ENCODE results near the gene GTSE1. TPM values are rescaled to one million over a fixed set of nuclear protein-coding genes. Genes with fewer than 3 reads are reported as not detected.

Gene GTSE1
- total RNA-seq, 1 experiment from 2014 or later = 31.9 TPM

GRCh38 chr22:46352276-46352675 is 55.6 kb downstream of the GTSE1 start:
- DNase-seq (ENCODE audit: low read depth) = no peak

- DNase-seq (ENCODE audit: low read depth) = peak; percentile 33
These were observed 56.2 kb downstream of the GTSE1 start for GRCh38 chr22:46352691-46353386.

DNA sequence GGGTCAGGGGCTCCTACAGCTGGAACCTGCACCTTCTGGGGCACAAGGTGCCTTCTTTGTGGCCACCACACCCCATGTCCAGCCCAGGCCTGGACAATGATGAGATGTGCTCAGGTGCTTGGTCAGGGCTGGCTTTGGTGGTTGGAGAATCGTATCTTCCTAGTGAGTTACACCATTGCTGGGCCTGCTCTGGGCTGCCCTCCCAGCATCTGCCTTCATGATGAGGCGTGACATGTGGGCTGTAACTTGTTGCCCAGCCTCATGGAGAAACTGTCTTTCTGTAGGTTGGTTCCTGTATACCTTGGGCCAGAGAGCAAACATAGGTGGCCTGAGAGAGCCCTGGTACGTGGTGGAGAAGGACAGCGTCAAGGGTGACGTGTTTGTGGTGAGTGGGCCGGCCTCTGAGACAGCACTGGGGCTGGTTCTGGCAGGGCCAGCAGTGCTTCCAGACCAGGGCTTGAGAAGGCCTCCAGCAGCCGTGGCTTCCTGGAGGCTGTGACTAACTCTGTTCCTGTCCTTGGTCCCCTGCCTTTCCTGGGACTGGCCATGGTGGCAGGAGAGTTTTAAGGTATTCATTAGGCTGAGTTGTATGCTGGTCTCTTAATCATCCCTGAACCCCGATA is 56.9 kb downstream of the GTSE1 start:
- DNase-seq (ENCODE audit: low read depth) = no peak

DNA sequence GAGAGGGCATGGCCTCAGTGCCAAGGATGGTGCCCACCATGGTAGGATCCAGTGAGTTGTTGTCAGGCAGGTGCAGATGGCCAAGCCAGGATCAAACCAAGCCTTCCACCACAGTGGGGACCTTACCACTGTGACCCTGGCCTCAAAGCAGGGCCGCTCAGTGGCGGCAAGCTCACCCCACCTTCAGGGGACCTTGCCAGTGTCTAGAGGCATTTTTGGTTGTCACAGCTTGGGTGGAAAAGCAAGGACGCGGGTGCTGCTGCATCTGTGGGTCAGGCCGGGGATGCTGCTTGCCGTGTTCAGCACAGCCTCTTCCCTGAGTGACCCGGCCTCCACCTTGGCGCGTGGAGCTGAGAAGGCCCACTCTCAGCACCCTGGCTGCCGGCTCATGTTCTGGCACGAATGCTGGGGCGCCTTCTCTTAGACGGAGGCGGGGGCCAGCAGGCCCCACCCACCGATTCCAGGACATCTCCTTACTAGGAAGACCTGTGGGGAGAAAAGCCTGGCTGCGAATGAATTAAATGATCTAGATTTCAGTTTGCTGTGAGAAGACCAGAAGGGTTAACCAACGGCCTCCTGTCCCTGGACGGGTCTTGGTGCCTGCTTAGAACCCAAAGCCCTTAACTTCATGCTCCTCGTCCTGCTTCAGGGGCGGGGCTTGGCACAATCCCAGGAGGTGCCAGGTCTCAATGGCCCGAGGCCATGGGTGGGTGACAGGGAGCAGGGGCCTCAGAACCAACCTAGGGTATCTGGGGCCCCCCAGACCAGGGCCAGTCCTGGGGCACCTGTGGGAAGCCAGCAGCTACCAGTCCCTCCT is 57.7 kb downstream of the GTSE1 start:
- DNase-seq (ENCODE audit: low read depth) = no peak

DNA sequence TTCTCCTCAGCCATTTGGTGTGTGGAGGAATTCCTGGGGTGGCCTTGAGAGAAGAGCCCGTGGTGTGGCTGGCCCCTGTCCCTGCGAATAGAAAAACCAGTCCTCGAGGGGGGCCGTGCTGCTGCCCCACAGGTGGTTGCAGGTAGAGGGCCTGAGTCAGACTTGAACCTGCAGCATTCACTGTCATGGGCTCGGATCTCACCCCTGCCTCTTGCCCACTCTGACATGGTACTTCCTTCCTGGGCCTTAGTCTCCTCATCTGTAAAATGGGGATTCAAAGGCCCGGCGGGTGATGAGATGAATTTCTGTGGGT is 58.3 kb downstream of the GTSE1 start:
- no peak for DNase-seq (ENCODE audit: low read depth)

DNA sequence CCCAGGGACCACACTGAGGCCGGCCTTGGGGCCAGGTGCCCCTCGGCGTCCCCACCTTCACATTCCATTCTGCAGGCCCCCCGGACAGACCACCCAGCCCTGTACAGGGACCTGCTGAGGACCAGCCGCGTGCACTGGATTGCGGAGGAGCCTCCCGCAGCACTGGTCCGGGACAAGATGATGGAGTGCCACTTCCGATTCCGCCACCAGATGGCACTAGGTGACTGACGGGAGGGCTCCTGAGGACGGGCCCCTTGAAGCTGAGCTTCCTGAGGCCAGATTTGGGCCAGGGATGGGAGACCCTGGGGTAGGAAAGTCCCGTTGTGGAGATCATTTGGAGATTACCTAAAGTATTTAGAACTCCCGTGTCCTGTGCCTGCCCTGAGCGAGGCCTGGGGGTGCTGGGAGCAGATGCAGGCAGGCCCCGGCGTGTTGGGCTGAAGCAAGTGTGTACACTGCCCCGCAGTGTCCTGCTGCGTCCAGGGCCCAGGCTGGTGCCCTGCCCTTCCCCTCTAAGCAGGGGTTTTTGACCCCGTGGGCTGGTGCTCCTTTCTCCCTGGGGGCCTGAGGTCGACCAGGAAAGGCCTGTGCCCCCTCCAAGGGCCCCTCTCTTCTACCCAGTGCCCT is 58.8 kb downstream of the GTSE1 start:
- peak; percentile 35 for DNase-seq (ENCODE audit: low read depth)

GRCh38 chr22:46355996-46356471 is 59.4 kb downstream of the GTSE1 start:
- no peak for DNase-seq (ENCODE audit: low read depth)

- DNase-seq (ENCODE audit: low read depth) = no peak
These were observed 60.1 kb downstream of the GTSE1 start for GRCh38 chr22:46356496-46357480.

- DNase-seq (ENCODE audit: low read depth) = no peak
These were observed 61.2 kb downstream of the GTSE1 start for GRCh38 chr22:46357711-46358520.

DNA sequence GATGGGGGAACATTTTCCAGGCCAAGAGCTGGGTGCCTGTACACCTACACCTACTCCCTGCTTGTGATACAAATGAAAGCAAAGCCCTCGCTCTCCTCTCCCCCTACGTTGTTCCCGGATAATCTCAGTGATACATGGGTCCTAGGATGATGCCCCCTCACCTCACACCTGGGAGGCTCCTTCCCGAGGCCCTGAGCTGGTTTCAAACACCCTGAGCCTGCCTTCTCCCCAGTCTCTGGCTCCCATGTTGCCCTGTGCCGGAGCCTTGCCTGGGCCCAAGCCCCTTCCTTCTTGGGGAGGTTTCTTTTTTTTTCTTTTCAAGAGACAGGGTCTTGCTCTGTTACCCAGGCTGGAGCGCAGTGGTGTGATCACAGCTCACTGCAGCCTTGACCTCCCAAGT is 62.1 kb downstream of the GTSE1 start:
- DNase-seq (ENCODE audit: low read depth) = no peak

GRCh38 chr22:46359362-46359761 is 62.7 kb downstream of the GTSE1 start:
- no peak for DNase-seq (ENCODE audit: low read depth)

DNA sequence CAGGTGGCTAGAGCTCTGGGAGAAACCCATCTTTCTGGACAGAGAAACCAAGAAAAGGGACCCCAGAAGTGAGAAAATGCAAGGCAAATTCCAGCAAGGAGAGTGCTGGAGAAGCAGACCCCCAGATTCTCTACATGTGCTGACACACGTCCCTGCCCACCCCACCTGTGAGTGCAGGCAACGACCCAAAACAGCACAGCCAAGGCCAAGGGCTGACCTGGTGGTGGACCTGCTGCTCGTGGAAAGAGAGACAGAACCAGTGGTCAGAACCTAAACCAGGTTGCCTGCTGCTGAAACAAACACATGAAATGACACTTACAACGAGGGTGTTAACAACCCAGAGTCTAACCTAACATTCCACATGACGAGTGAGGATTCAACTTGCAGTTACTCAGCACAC is 63.4 kb downstream of the GTSE1 start:
- DNase-seq (ENCODE audit: low read depth) = no peak

DNA sequence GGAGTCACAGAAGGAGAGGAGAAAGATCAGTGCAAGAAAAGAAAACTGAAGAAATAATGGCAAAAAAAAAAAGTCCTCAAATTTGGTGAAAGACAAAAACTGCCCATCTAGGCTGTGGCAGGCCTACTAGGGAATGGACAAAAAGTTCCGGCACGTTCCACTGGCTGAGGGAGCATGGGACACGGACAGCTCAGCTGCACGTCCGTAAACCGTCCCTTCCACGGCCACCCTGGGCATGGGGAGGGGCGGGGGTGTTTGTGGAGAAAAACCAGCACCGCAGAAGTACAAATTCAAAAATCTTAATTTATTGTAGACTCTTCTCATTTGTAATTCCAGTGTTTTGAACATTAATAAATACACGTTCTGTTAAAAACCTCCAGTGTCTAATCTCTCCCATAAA is 64.2 kb downstream of the GTSE1 start:
- no peak for DNase-seq (ENCODE audit: low read depth)

- no peak for DNase-seq (ENCODE audit: low read depth)
These were observed 65.1 kb downstream of the GTSE1 start for GRCh38 chr22:46361826-46362202.

GRCh38 chr22:46362203-46362933 is 65.7 kb downstream of the GTSE1 start:
- no peak for DNase-seq (ENCODE audit: low read depth)

DNA sequence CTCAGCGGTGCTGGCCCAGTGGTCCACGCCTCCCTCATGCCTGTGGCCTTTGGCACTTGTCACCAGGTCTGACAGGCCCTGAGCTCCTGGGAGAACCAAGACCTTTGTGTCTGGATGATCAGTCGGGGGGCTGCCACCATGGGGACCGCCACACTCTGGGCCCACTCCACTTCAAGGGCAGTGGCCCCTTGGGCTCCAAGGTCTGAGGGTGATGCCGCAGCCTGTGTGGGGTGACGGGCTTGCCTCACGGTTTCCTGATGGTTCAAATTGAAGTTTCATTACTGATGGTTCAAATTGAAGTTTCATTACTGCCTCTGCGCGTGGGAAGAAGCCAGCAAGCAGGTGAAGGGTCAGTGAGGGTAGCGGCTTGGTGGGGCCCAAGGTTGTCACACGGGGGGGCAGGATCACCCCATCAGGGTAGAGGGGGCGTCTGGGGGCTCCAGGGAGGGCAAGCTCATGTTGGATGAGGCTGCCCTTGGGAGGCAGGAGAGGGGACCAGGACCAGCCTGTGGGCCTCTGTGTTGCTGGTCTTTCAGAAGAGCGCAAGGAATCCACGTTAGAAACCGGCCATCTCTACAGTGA is 66.4 kb downstream of the GTSE1 start:
- no peak for DNase-seq (ENCODE audit: low read depth)

- no peak for DNase-seq (ENCODE audit: low read depth)
These were observed 67.1 kb downstream of the GTSE1 start for GRCh38 chr22:46363611-46364321.
